HEK293 (cell line): ENCODE measurements around the gene KRTCAP2.
A peak's percentile ranks its signal among the peaks of the same experiment; 100 is the strongest.

Source experiments
- GLIS2 ChIP-seq: fragments of 450-650 bp; formaldehyde crosslinking; IDR thresholded peaks from 2 replicates; pipeline ENCODE4 v1.5.1; 2016; ENCODE audit warnings: missing biosample characterization, missing genetic modification characterization
- HOXC10 ChIP-seq: sonication (generic); formaldehyde crosslinking; IDR thresholded peaks from 2 replicates; pipeline ENCODE4 v1.8.1; 2023; ENCODE audit warnings: mild to moderate bottlenecking, missing genetic modification reagents
- MEIS1 ChIP-seq: sonication (generic); formaldehyde crosslinking; IDR thresholded peaks from 2 replicates; pipeline ENCODE4 v1.8.1; 2022; ENCODE audit warnings: missing genetic modification reagents, mild to moderate bottlenecking, borderline replicate concordance
- OSR2 ChIP-seq: fragments of 450-650 bp; formaldehyde crosslinking; IDR thresholded peaks from 2 replicates; pipeline ENCODE4 v1.5.1; 2016; ENCODE audit warnings: missing biosample characterization, missing genetic modification characterization
- SCRT1 ChIP-seq: fragments of 450-650 bp; formaldehyde crosslinking; IDR thresholded peaks from 2 replicates; pipeline ENCODE4 v1.5.1; 2016; ENCODE audit warnings: missing biosample characterization, missing genetic modification characterization, borderline replicate concordance
- WT1 ChIP-seq: fragments of 450-650 bp; formaldehyde crosslinking; IDR thresholded peaks from 2 replicates; pipeline ENCODE4 v1.5.1; 2016; ENCODE audit warnings: missing biosample characterization, missing genetic modification characterization
- ZBTB17 ChIP-seq: fragments of 450-650 bp; formaldehyde crosslinking; IDR thresholded peaks from 2 replicates; pipeline ENCODE4 v1.5.1; 2016; ENCODE audit warnings: missing biosample characterization, missing genetic modification characterization
- ZBTB8A ChIP-seq: fragments of 450-650 bp; formaldehyde crosslinking; IDR thresholded peaks from 2 replicates; pipeline ENCODE4 v1.5.1; 2016; ENCODE audit warnings: missing biosample characterization, missing genetic modification characterization
- ZFP69B ChIP-seq: fragments of 450-650 bp; formaldehyde crosslinking; IDR thresholded peaks from 2 replicates; pipeline ENCODE4 v1.5.1; 2016; ENCODE audit warnings: missing biosample characterization, missing genetic modification characterization
- ZIC2 ChIP-seq: fragments of 450-650 bp; formaldehyde crosslinking; IDR thresholded peaks from 2 replicates; pipeline ENCODE4 v1.5.1; 2016; ENCODE audit warnings: missing biosample characterization, missing genetic modification characterization
- ZNF114 ChIP-seq: fragments of 450-650 bp; formaldehyde crosslinking; IDR thresholded peaks from 2 replicates; pipeline ENCODE4 v1.5.0; 2017; ENCODE audit warnings: missing biosample characterization, missing genetic modification characterization
- ZNF133 ChIP-seq: fragments of 450-650 bp; formaldehyde crosslinking; IDR thresholded peaks from 2 replicates; pipeline ENCODE4 v1.5.1; 2016; ENCODE audit warnings: missing biosample characterization, missing genetic modification characterization
- ZNF138 ChIP-seq: fragments of 450-650 bp; formaldehyde crosslinking; IDR thresholded peaks from 2 replicates; pipeline ENCODE4 v1.5.1; 2016; ENCODE audit warnings: missing biosample characterization, missing genetic modification characterization, borderline replicate concordance
- ZNF157 ChIP-seq: fragments of 450-650 bp; formaldehyde crosslinking; IDR thresholded peaks from 2 replicates; pipeline ENCODE4 v1.5.1; 2016; ENCODE audit warnings: missing biosample characterization, missing genetic modification characterization
- ZNF175 ChIP-seq: fragments of 450-650 bp; formaldehyde crosslinking; IDR thresholded peaks from 2 replicates; pipeline ENCODE4 v1.5.1; 2016; ENCODE audit warnings: missing biosample characterization, missing genetic modification characterization
- ZNF2 ChIP-seq: fragments of 450-650 bp; formaldehyde crosslinking; IDR thresholded peaks from 2 replicates; pipeline ENCODE4 v1.5.1; 2016; ENCODE audit warnings: missing biosample characterization, missing genetic modification characterization
- ZNF214 ChIP-seq: fragments of 450-650 bp; formaldehyde crosslinking; IDR thresholded peaks from 2 replicates; pipeline ENCODE4 v1.5.1; 2017; ENCODE audit warnings: missing biosample characterization, mild to moderate bottlenecking, missing genetic modification characterization, borderline replicate concordance
- ZNF223 ChIP-seq: fragments of 450-650 bp; formaldehyde crosslinking; IDR thresholded peaks from 2 replicates; pipeline ENCODE4 v1.5.1; 2016; ENCODE audit warnings: missing biosample characterization, missing genetic modification characterization
- ZNF266 ChIP-seq: fragments of 450-650 bp; formaldehyde crosslinking; IDR thresholded peaks from 2 replicates; pipeline ENCODE4 v1.5.1; 2016; ENCODE audit warnings: missing biosample characterization, missing genetic modification characterization, low read depth
- ZNF37A ChIP-seq: fragments of 450-650 bp; IDR thresholded peaks from 2 replicates; pipeline ENCODE4 v1.5.1; 2018; ENCODE audit warnings: missing biosample characterization, missing genetic modification characterization
- ZNF391 ChIP-seq: fragments of 450-650 bp; formaldehyde crosslinking; IDR thresholded peaks from 2 replicates; pipeline ENCODE4 v1.5.1; 2016; ENCODE audit warnings: low read depth, missing biosample characterization, missing genetic modification characterization, borderline replicate concordance
- ZNF404 ChIP-seq: fragments of 450-650 bp; formaldehyde crosslinking; IDR thresholded peaks from 2 replicates; pipeline ENCODE4 v1.5.1; 2017; ENCODE audit warnings: missing biosample characterization, missing genetic modification characterization
- ZNF449 ChIP-seq: fragments of 450-650 bp; formaldehyde crosslinking; IDR thresholded peaks from 2 replicates; pipeline ENCODE4 v1.5.1; 2017; ENCODE audit warnings: missing biosample characterization, mild to moderate bottlenecking, missing genetic modification characterization, moderate library complexity
- ZNF513 ChIP-seq: fragments of 450-650 bp; IDR thresholded peaks from 2 replicates; pipeline ENCODE4 v1.5.1; 2018; ENCODE audit warnings: missing biosample characterization, missing genetic modification characterization
- ZNF558 ChIP-seq: fragments of 450-650 bp; formaldehyde crosslinking; IDR thresholded peaks from 2 replicates; pipeline ENCODE4 v1.5.1; 2016; ENCODE audit warnings: missing biosample characterization, missing genetic modification characterization
- ZNF624 ChIP-seq: fragments of 450-650 bp; formaldehyde crosslinking; IDR thresholded peaks from 2 replicates; pipeline ENCODE4 v1.5.1; 2017; ENCODE audit warnings: missing biosample characterization, missing genetic modification characterization
- ZSCAN5A ChIP-seq: fragments of 450-650 bp; formaldehyde crosslinking; IDR thresholded peaks from 2 replicates; pipeline ENCODE4 v1.5.1; 2016; ENCODE audit warnings: missing biosample characterization, missing genetic modification characterization
- TF ChIP-seq, protein P1 (sequence below): fragments of 450-650 bp; formaldehyde crosslinking; IDR thresholded peaks from 2 replicates; pipeline ENCODE4 v1.5.1; 2016; ENCODE audit warnings: missing biosample characterization, missing genetic modification characterization
- TF ChIP-seq, protein P2 (sequence below): IDR thresholded peaks from 2 replicates; pipeline ENCODE4 v1.6.1; 2011; ENCODE audit warnings: mild to moderate bottlenecking, low read depth, low read length, borderline replicate concordance
- TF ChIP-seq, protein P3 (sequence below): fragments of 450-650 bp; formaldehyde crosslinking; IDR thresholded peaks from 2 replicates; pipeline ENCODE4 v1.5.1; 2016; ENCODE audit warnings: missing biosample characterization, missing genetic modification characterization
- TF ChIP-seq, protein P4 (sequence below): fragments of 450-650 bp; formaldehyde crosslinking; IDR thresholded peaks from 2 replicates; pipeline ENCODE4 v1.5.1; 2017; ENCODE audit warnings: missing biosample characterization, missing genetic modification characterization

KRTCAP2 gene

GRCh38 chr1:155127105-155127966 lies 45.8 kb downstream of the KRTCAP2 start, which contains the start of gene EFNA1 (continued):
- TF ChIP-seq ZNF449 (tag by site-specific recombination), result peak; percentile 72
- TF ChIP-seq, protein P1, sequence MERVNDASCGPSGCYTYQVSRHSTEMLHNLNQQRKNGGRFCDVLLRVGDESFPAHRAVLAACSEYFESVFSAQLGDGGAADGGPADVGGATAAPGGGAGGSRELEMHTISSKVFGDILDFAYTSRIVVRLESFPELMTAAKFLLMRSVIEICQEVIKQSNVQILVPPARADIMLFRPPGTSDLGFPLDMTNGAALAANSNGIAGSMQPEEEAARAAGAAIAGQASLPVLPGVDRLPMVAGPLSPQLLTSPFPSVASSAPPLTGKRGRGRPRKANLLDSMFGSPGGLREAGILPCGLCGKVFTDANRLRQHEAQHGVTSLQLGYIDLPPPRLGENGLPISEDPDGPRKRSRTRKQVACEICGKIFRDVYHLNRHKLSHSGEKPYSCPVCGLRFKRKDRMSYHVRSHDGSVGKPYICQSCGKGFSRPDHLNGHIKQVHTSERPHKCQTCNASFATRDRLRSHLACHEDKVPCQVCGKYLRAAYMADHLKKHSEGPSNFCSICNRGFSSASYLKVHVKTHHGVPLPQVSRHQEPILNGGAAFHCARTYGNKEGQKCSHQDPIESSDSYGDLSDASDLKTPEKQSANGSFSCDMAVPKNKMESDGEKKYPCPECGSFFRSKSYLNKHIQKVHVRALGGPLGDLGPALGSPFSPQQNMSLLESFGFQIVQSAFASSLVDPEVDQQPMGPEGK (tag by site-specific recombination), result peak; percentile 58
- peak; percentile 63 for TF ChIP-seq WT1 (tag by site-specific recombination)
- TF ChIP-seq ZNF114 (tag by site-specific recombination), result no peak
- TF ChIP-seq, protein P2, sequence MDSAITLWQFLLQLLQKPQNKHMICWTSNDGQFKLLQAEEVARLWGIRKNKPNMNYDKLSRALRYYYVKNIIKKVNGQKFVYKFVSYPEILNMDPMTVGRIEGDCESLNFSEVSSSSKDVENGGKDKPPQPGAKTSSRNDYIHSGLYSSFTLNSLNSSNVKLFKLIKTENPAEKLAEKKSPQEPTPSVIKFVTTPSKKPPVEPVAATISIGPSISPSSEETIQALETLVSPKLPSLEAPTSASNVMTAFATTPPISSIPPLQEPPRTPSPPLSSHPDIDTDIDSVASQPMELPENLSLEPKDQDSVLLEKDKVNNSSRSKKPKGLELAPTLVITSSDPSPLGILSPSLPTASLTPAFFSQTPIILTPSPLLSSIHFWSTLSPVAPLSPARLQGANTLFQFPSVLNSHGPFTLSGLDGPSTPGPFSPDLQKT, result no peak
- no peak; the same call in 1 of the 2 replicates for TF ChIP-seq ZSCAN5A
- TF ChIP-seq HOXC10 (CRISPR knock-in tag), result no peak
- 0 out of 2 replicates have a peak, but pooled peaks have one; percentile 22 for TF ChIP-seq ZNF266 (tag by site-specific recombination)
- no peak for TF ChIP-seq ZNF214 (tag by site-specific recombination)
- peak; percentile 97 for TF ChIP-seq ZNF223 (tag by site-specific recombination)
- no peak for TF ChIP-seq SCRT1 (tag by site-specific recombination)
- TF ChIP-seq ZNF558 (tag by site-specific recombination), result no peak; the same call in 1 of the 2 replicates
- no peak for TF ChIP-seq OSR2 (tag by site-specific recombination)
- TF ChIP-seq GLIS2, result peak; percentile 57; the same call in 1 of the 2 replicates
- TF ChIP-seq ZNF133 (tag by site-specific recombination), result no peak
- TF ChIP-seq, protein P3, sequence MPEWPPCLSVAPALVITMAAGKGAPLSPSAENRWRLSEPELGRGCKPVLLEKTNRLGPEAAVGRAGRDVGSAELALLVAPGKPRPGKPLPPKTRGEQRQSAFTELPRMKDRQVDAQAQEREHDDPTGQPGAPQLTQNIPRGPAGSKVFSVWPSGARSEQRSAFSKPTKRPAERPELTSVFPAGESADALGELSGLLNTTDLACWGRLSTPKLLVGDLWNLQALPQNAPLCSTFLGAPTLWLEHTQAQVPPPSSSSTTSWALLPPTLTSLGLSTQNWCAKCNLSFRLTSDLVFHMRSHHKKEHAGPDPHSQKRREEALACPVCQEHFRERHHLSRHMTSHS (tag by site-specific recombination), result peak; percentile 77; the same call in 1 of the 2 replicates
- no peak for TF ChIP-seq ZNF624 (tag by site-specific recombination)
- TF ChIP-seq, protein P4, sequence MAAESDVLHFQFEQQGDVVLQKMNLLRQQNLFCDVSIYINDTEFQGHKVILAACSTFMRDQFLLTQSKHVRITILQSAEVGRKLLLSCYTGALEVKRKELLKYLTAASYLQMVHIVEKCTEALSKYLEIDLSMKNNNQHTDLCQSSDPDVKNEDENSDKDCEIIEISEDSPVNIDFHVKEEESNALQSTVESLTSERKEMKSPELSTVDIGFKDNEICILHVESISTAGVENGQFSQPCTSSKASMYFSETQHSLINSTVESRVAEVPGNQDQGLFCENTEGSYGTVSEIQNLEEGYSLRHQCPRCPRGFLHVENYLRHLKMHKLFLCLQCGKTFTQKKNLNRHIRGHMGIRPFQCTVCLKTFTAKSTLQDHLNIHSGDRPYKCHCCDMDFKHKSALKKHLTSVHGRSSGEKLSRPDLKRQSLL (tag by site-specific recombination), result peak; percentile 55; the same call in 1 of the 2 replicates
- no peak for TF ChIP-seq ZNF138 (tag by site-specific recombination)
- TF ChIP-seq ZNF513 (tag by site-specific recombination), result no peak; the same call in 1 of the 2 replicates
- TF ChIP-seq ZNF175 (tag by site-specific recombination), result no peak
- TF ChIP-seq ZNF404, result no peak
- peak; percentile 81; the same call in 1 of the 2 replicates for TF ChIP-seq ZNF2
- TF ChIP-seq ZNF37A (tag by site-specific recombination), result no peak
- TF ChIP-seq ZNF391 (tag by site-specific recombination), result peak; percentile 43
- no peak for TF ChIP-seq ZBTB17 (tag by site-specific recombination)
- TF ChIP-seq ZIC2 (tag by site-specific recombination), result no peak
- no peak for TF ChIP-seq ZNF157
- TF ChIP-seq ZBTB8A (tag by site-specific recombination), result peak; percentile 74
- no peak for TF ChIP-seq MEIS1 (CRISPR knock-in tag)
- peak; percentile 58 for TF ChIP-seq ZFP69B
